Medulla oblongata (tissue), 1 donor: ENCODE measurements around the gene SLC22A4.

ENCODE experiments used
- DNase-seq: peaks from one replicate; pipeline ENCODE4 v3.0.0-alpha.2; 2015; ENCODE audit errors: extremely low spot score

SLC22A4 gene

DNA sequence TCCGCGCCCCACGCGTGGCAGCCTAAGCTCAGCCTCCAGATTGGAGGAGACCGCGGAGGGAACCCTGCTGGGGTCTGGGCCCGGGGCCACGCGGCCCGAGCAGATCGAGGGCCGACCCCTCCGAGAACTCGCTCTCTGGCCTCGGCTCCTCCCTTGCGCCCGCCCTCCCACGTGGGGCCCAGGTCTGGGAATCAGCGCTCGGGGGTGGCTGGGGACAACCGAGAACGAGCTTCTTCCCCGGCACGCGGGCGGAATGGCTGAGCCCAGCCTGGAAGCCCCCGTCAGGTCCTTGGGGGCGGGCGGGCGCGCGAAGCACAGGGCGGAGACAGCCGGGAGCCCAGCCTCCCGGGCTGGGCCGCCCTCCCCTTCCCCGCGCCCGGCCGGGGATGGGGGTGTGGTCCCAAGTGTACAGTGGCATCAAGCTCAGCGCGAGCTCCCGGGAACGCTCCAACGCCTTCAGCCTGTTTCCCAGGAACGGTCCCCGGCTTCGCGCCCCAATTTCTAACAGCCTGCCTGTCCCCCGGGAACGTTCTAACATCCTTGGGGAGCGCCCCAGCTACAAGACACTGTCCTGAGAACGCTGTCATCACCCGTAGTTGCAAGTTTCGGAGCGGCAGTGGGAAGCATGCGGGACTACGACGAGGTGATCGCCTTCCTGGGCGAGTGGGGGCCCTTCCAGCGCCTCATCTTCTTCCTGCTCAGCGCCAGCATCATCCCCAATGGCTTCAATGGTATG, at the start of gene SLC22A4:
Gene SLC22A4, plus strand, starts transcription at position 403 of the 736 bp plus-strand sequence. Its CDS starts 223 bp downstream, at position 626.
- peak; percentile 91 for DNase-seq

DNA sequence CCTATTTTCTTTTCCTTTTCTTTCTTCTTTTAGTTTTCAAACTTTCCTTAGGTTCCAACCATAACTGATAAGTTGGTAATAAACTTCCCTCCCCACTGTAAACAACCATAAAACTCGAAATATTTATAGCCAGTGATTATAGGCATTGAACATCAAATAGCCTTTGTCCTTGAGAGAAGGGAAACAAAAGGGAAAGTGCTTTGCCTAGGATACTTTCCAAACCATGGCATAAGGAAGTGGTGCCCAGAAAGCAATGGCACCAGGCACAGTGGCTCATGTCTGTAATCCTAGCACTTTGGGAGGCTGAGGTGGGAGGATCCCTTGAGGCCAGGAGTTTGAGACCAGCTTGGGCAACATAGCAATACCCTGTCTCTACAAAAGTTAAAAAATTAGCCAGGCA, 48.6 kb upstream of the SLC22A4 start:
- DNase-seq = no peak

DNA sequence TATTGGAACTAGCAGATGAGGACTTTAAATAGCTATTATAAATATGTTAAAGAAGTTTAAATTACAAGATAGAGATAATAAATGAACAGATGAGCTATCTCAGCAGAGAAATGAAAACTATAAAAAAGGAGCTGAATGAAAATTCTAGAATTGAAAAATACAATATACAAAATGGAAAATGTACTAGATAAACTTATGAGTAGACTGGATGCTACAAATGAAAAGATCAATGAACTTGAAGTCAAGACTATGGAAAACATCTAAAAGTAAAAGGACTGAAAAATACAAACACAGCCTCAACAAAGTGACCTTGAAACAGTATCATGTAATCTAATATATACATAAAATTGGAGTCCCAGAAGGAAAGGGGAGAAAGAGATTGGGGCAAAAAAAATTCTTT, 47.4 kb upstream of the SLC22A4 start:
- no peak for DNase-seq

DNA sequence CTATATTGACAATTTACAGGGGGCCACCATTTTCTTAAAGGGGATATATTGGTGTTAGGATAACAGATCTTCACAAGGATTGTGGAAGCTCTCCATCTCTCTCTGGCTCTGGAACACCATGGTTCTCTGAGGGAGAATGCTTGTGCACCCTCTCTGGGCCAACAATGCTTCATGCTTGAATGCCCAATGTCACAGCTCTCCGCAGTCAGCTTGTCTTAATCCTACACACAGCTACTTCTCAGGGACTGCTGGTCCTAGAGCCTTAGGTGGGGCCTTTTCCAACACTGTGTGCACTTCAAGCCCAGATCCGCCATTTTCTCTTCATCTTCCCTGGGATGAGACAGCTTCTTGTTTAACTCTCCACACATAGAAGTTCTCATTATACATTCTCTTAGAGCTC, 43.6 kb upstream of the SLC22A4 start:
- DNase-seq = no peak

DNA sequence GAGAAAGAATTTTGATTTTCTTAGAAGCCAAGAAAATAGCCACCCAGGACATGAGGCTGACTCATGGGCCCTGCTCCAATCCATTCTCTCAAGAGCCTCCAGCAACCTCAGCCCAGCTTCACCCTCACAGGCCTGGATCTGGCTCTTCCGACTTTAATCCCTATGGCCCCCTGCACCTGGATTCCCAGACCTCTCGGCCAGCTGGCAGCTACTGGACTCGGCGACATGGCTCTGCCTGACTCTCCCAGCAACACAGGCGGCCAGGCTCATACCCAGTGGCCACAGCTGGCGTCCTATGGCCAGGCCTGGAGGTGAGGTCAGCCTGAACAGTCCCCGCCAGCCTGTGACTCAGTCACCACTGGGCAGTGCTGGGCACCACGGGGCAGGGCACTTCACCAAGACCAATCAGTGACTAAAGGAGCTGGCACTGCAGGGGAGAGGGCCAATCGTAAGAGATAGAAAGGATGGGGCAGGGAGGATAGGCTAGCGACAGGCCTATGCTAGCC, 42.9 kb upstream of the SLC22A4 start:
- DNase-seq = no peak

DNA sequence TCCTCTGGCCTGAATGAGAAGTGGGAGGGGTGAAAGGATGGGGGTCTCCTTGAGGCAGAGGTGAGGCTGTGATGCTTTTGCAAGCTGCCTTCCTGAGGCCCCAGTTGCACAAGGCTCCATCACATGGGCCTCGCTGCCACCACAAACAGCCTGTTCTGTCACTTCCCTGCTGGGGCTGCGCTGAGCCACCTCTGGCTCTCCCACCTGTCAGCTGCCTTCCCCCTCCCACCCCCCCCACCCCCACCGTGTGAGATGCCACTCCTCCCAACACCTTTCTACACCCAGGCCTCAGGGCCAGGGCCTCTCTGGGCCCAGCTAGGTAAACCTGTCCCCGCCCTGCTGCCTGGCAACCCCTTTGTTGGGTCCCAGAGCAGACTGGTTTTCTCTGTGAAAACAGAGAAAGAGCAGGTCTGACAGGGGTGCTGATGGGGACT, 41.2 kb upstream of the SLC22A4 start:
- DNase-seq = no peak

DNA sequence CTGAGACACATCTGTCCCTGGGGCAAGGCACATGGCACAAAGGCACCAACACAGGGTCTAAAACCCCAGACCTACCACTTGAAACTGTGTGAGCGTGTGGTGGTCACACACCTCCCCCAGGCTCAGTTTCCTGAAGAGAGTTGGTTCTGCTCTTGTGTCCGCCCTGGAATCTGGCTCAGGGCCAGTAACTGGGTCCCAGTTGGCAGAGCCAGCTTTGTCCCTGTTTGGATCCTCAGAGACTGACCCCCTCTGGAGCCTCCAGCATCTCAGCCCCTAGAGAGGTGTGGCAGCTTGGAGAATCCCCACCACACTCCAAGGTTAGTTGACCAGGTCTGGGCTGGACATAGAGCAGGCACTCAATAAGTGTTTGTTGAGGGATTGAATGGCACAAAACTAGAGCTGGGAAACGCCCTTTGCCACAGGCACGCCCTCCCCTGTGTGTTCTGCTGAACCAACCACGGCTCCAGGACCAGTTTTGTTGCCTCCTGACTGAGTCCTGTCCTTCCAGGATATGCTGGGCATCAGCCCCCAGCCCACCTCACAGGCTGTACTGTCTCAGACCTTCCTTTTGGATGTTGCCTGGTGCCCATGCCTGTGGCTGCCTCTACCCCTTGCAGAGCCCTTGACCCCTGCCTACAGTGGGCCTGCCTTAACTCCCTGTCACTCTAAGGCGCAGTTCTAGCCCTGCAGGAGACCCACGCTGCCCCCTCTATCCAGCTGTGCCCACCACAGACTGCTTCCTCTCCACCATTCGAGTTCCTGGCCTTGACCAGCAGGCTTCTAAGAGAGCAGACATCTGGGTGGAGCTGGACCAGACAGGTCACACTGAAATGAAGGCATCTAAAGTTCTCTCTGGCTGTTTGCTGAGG, 40.5 kb upstream of the SLC22A4 start:
- DNase-seq = no peak

DNA sequence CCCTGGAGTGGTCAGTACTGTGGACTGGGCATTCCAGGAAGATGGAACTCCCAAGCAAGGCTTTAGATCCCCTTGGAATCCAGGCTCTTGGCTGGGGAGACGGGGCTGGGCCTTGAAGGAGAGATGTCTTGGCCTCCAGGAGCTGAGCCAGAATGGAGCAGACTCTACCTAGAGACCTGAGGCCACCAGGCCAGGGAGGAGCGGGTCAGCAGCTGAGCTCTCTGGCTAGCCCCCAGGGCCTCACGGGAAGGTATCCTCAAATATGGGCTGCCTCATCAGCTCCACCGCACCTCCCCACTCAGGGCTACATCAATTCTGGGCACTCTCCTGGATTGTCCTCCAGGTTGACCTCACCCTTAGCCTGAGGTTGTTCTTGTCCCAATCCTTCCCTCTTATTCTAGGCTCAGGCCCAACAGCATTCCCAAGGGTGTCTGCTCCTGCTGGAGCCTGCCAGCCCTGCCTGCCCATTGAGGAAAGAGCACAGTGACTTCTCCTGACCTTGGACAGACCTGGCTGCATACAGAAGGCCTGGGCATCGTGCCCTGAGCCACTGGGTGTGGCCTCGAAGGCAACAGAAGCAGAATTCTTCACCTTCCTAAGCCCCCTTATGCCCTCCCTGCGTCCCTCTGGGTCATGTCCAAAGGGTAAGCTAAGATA, 39.7 kb upstream of the SLC22A4 start:
- DNase-seq = no peak

DNA sequence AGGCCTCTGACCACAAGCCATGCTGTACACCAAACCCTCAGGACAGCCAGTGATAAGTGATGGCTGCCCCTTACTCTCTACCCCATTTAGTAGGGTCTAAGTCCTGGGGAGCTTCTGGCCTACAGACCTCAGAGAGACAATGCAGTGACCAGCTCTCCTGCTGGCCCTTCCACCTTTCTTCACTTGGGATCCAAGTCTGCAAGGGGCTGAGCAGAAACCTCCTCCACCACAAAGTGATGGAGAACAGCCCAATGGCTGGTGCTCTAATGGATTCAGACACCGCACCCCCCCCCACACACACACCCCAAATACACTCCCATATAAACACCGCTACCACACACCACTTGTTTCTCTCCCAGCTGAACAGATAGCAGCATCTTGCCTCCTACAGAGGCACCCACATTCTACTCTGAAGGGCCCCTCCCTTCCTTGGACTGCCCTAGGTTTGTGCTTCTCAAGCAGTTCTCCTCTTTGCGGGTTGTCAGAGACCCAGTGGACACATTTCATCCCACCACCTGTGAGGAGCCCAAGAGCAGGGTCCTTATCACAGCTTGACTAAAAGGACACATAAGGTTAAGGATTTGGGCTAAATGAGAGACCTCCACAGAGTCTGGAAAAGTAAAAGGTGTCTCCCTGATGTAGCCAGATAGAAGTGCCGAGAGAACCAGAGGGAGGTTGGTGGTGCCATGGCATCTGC, 38.0 kb upstream of the SLC22A4 start:
- no peak for DNase-seq

DNA sequence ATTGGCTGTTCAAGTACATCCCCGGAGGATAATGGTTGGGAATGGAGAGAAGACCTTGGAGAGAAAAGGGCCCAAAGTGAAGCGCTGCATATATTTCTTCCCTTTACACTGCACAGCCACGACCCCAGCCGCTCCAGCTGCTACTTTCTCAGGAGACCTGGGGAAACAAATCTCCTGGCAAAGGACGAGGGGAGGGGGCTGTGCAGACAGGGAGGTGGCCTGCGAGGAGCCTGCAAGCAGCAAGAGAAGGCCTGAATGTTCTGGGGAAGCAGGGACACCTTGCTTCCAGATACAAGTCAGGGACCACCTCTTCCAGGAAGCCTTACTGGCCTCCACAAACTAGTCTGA, 37.4 kb upstream of the SLC22A4 start:
- DNase-seq = no peak

DNA sequence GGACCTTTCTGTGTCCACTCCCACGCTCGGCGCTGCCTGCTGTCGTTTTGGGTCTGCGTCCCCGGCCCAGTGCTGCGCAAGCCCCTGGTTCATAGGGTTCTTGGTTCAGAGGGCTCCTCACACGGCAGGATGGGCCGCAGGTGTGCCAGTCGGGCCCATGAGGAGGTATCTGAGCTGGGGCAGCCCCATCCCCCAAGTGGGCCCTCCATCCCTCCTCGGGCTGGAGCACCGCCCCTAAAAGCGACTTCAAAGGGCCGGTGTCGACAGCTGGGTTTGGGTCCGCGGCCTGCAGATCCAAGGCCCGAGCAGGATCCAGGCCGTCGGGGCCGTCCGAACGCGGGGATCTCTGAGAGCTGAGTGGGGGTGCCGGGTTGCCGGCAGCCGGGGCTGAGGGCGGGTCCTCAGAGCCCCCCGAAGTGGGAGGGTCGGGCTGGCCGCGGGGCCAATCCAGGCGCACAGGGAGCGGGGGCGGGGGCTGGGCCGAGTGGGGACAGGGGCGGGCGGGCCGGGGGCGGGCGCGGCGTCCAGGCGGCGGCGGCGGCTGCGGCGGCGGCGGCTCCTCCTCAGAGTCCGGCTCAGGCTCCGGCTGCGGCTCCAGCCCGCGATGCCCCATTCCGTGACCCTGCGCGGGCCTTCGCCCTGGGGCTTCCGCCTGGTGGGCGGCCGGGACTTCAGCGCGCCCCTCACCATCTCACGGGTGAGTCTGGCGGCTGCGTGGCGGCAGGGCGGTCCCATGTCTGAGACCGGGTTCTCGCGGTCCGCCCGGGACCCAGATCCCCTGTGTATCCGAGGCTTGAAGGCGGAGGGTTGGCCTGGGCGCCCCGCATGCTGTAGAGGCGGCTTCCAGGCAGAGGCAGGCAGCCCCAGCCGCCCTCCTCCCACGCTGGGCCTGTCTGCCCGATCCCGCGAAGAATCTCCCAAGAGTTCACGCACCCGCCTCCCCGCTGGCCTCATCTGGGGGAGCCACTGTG, 36.8 kb upstream of the SLC22A4 start, which contains the start of gene PDLIM4:
Gene PDLIM4, plus strand, starts transcription at position 566 of the 971 bp plus-strand sequence. Its CDS starts 39 bp downstream, at position 605.
- no peak for DNase-seq

DNA sequence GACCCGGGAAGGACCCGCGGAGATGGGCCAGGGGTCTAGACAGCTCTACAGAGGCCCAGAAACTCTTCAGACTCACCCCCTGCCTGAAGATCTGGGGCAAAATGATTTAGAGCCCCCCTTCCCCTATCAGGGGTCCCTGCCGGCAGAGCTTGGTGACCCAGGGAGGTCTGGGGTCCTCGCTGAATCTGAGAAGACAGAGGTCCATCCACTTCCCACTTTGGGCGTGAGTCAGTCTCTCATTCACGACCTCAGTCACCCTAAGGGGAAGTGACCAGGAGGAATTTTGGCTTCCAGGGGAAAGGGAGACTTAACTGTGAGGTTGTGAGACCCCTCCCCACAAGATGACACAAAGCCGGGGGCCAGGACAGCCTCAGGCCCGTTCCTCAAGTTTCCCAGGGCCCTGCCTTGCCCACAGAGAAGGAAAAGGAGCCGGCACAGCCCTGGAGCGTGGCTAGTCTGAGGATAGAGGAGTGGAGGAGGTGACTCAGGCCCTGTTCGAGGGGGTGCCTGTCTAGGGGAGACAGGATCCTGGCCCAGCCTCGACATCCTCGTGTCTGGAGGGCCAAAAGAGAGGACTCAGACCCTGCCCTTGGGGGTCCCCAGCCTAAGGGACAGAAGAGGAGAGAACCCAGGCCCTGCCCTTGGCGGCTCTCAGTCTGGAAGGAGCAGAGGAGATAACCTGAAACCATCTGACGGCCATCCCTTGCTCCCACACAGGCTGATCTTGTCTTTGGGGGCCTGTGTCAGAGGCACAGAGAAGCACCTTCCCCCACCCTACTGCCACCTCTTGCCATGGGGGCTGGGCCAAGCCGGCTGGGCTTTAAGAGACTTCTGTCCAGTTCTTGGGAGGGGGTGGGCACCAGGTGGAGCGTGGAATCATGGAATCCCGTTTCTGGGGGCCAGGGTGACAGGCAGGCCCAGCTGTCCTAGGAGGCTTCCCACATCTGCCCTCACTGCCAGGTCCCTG, 35.8 kb upstream of the SLC22A4 start:
- DNase-seq = no peak

DNA sequence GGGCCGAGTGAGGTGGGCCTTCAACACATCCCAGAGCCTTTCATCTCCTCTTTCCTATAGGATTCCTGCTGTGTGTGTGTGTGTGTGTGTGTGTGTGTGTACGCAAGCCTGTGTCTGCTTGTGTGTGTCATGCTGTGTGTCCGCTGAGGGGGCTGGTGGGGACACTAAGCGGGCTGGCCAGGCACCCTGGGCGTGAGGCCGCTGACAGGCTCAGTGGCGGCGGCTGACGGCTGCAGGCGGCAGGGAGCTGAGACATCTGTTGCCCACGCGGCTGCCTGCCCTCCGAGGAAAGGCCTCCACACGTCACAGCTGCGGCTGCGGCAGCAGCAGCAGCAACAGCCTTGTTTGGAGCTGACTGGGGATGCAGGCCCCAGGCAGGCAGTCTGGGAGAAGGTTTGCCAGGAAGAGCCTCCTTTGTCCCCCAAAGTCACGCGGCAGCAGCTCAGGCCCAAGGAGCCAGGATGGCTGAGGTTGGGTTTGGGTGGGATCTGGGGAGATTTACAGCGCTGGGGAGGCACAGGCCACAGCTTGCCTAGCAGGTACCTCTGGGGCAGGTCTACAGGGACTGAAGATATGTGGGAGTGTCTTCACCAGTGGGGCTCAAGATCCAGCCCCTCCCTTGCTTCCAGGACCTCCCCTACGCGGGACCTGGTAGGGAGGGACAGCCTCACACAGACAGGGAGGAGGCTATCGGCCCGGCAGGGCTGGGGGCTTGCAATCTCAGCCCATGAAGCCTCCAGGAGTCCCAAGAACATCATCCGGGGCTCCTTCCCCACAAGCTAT, 34.9 kb upstream of the SLC22A4 start:
- peak; percentile 59 for DNase-seq

DNA sequence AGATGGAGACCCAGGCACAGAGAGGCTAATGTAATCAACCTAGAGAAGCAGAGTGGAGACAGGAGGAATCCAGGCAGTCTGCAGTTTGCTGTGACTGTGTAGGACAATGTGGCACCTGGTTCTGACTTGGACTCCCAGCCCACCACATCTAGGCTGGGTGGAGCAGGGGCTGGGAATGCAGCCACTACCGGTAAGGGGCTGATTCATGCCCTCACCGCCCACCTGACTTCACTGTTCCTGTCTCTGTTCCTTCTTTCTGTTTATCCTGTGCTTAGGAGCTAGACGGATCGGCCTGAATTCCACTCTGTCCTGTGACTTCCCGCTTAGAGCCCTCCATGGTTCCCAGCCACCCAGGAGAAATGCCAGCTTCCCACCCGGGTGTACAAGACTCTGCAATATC, 34.1 kb upstream of the SLC22A4 start:
- DNase-seq = peak; percentile 44

DNA sequence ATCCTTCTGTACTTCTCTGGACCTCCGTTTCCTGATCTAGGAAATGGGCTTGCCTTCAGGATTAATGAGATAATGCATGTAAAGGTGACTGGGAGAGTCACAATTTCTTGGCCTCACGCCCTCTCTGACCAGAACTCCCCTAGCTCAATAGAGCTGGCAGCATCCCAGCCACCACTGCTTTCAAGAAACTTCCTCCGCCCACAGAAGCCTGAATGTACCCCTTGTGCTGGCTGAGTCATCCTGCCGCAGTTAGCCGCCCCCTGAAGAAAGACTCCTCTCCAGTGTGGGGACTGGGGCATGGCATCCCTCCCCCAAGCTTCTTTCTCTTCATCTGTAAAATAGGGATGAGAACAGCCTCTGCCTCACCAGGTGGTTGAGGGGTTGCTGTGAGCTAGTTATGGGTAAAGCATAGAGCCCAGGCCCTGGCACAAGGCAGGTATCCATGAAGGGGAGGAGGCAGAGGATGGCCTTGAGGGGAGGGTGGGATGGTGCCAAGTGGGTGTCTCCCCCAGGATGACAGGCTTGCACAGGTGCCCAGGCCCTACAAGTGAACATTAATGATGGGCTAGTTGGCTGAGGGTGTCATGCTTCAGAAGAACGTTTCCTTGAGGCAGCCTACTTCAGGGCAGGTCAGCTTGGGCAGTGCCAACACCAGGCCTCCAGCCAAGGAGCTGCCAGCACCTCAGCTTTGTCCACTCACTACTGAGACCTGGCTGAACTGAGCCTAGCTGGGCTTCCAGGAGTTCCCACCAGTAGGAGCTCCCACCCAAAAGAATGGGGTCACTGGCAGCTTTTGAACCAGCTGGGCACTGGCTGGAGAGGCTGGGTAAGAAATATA, 33.3 kb upstream of the SLC22A4 start:
- peak; percentile 75 for DNase-seq

DNA sequence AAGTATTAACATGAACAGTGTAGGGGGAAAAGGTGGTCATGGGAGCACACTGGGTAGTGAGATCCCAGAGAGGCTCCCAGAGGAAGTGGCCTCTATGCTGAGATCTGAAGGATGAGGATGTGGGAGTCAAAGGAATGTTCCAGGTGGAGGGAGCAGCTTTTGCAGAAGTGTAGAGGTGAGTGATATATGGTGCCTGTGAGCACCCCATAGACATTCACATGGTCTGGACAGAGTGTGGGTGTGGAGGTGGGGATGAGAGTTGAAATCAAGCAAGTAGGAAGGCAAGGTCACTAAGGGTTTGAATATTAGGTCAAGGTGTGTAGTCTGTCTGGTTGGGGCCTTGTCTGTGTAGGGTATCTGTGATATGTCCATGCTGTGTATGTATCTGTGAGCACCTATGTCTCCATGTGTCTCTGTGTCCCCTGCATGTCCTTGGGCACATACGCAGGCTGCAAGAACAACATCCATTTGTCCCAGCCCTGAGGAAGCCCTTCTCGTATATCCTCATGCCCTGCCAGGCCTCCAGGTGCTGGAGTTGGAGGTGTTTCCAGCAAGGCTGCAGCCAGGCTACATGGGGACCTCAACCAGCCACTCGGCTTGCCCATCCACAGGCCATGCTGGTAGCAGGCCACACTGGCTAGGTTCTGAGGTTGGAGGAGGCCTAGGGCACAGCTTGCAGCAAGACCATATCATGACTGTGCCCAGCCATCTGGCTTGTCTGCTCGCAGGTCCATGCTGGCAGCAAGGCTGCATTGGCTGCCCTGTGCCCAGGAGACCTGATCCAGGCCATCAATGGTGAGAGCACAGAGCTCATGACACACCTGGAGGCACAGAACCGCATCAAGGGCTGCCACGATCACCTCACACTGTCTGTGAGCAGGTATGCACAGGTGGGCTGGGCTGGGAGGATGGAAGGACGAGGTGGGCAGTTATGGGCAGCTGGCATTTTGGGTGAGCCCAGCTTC, 32.0 kb upstream of the SLC22A4 start:
- DNase-seq = no peak
